ENCODE measurements around the gene ANKRD11.
"Not testable (repeated sequence)": the region's sequence is repeated elsewhere in the genome, so short reads cannot be mapped to it uniquely, and the experiment has no call there.

ANKRD11 gene

GRCh38 chr16:89392881-89393737, 97.3 kb downstream of the ANKRD11 start:
- peak overlapping the region in 1 of 2 experiments; percentile 48 for H3K23ac ChIP-seq (ENCODE audit: low read length in 2 of 2)
- H3K9ac ChIP-seq (ENCODE audit: low read length): no peak overlapping the region
- no peak overlapping the region for H2AFZ ChIP-seq (ENCODE audit: low read depth, low read length)
- WGBS: 91% methylated on average over 16 of the region's 17 CpGs
- no peaks in the 10 kb centered on the region for H3K9me3 ChIP-seq (ENCODE audit: control insufficient read depth, low read length)
- H2BK12ac ChIP-seq (ENCODE audit: low read length in 2 of 2): no peak overlapping the region
- H2BK120ac ChIP-seq (ENCODE audit: low read depth, low read length): no peak overlapping the region
- no peak overlapping the region for H2BK15ac ChIP-seq (ENCODE audit: low read depth, poor library complexity, severe bottlenecking)
- H2BK5ac ChIP-seq (ENCODE audit: low read depth, low read length, poor library complexity, severe bottlenecking): no peak overlapping the region
- H3K4me1 ChIP-seq (ENCODE audit: control insufficient read depth, insufficient read depth, low read depth, low read length): peaks cover 25% of the 10 kb centered on the region
- H3K14ac ChIP-seq (ENCODE audit: low read length in 2 of 2): no peak overlapping the region
- H3K27ac ChIP-seq (ENCODE audit: low read length, poor library complexity, severe bottlenecking): no peak overlapping the region
- peaks cover 13% of the 10 kb centered on the region in 2 experiments for H3K36me3 ChIP-seq (ENCODE audit: control insufficient read depth in 1 of 2, insufficient read depth in 2 of 2, low read depth in 1 of 2, low read length in 2 of 2)
- H3K18ac ChIP-seq (ENCODE audit: low read depth in 1 of 2, low read length in 2 of 2): no peak overlapping the region
- H4K8ac ChIP-seq (ENCODE audit: low read length): no peak overlapping the region
- no peak overlapping the region for H3K4me2 ChIP-seq (ENCODE audit: low read length, poor library complexity, severe bottlenecking)
- no peak overlapping the region for H3K4ac ChIP-seq (ENCODE audit: low read depth in 1 of 2, low read length in 2 of 2)
- H2AK5ac ChIP-seq (ENCODE audit: low read length, severe bottlenecking): no peak overlapping the region
- no peak for DNase-seq
- H3K79me1 ChIP-seq (replicated peaks; ENCODE audit: low read length, poor library complexity, severe bottlenecking): peaks cover 13% of the 10 kb centered on the region
- no peaks in the 10 kb centered on the region for H3K27me3 ChIP-seq (ENCODE audit: control insufficient read depth in 1 of 2, insufficient read depth in 1 of 2, low read length in 2 of 2)
- H3K4me3 ChIP-seq (ENCODE audit: insufficient read depth in 1 of 2, low read depth in 1 of 2, low read length in 2 of 2): no peak overlapping the region
- H4K91ac ChIP-seq (ENCODE audit: low read length): no peak overlapping the region

GRCh38 chr16:89390224-89390583, 100.2 kb downstream of the ANKRD11 start:
- H3K79me1 ChIP-seq (replicated peaks; ENCODE audit: low read length, poor library complexity, severe bottlenecking): peaks cover 12% of the 10 kb centered on the region
- not testable (repeated sequence) for H3K14ac ChIP-seq (ENCODE audit: low read length in 2 of 2); H2BK12ac ChIP-seq (ENCODE audit: low read length in 2 of 2)

DNA sequence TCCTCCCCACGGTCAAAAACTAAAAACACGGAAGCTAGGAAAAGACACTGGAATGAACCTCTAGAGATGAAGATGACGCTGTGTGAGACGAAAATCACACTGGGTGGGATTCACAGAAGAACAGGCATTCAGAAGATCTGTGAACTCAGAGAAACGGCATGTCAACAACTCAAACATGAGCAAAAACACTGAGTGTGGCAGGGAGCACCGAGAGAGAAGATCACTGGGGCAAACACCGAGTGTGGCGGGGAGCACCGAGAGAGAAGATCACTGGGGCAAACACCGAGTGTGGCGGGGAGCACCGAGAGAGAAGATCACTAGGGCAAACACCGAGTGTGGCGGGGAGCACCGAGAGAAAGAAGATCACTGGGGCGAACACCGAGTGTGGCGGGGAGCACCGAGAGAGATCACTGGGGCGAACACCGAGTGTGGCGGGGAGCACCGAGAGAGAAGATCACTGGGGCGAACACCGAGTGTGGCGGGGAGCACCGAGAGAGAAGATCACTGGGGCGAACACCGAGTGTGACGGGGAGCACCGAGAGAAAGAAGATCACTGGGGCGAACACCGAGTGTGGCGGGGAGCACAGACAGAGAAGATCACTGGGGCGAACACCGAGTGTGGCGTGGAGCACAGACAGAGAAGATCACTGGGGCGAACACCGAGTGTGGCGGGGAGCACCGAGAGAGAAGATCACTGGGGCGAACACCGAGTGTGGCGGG, 100.7 kb downstream of the ANKRD11 start:
- not testable (repeated sequence) for H3K18ac ChIP-seq (ENCODE audit: low read depth in 1 of 2, low read length in 2 of 2); H3K27me3 ChIP-seq (ENCODE audit: control insufficient read depth in 1 of 2, insufficient read depth in 1 of 2, low read length in 2 of 2); H3K4ac ChIP-seq (ENCODE audit: low read depth in 1 of 2, low read length in 2 of 2); H2BK5ac ChIP-seq (ENCODE audit: low read depth, low read length, poor library complexity, severe bottlenecking); DNase-seq; H3K14ac ChIP-seq (ENCODE audit: low read length in 2 of 2); H3K27ac ChIP-seq (ENCODE audit: low read length, poor library complexity, severe bottlenecking); H3K4me3 ChIP-seq (ENCODE audit: insufficient read depth in 1 of 2, low read depth in 1 of 2, low read length in 2 of 2); H3K23ac ChIP-seq (ENCODE audit: low read length in 2 of 2); H2BK12ac ChIP-seq (ENCODE audit: low read length in 2 of 2); H3K9me3 ChIP-seq (ENCODE audit: control insufficient read depth, low read length); H3K4me2 ChIP-seq (ENCODE audit: low read length, poor library complexity, severe bottlenecking); H4K91ac ChIP-seq (ENCODE audit: low read length); H2AK5ac ChIP-seq (ENCODE audit: low read length, severe bottlenecking); H3K9ac ChIP-seq (ENCODE audit: low read length); H4K8ac ChIP-seq (ENCODE audit: low read length); H2BK120ac ChIP-seq (ENCODE audit: low read depth, low read length); H2BK15ac ChIP-seq (ENCODE audit: low read depth, poor library complexity, severe bottlenecking); H2AFZ ChIP-seq (ENCODE audit: low read depth, low read length)
- Histone ChIP-seq H3K79me1 (replicated peaks; ENCODE audit: low read length, poor library complexity, severe bottlenecking) (peaks cover 12% of the 10 kb centered on the region), H3K36me3 (ENCODE audit: control insufficient read depth in 1 of 2, insufficient read depth in 2 of 2, low read depth in 1 of 2, low read length in 2 of 2) (peaks cover 2 to 10% of the 10 kb centered on the region in 2 experiments), H3K4me1 (ENCODE audit: control insufficient read depth, insufficient read depth, low read depth, low read length) (peaks cover 22% of the 10 kb centered on the region)
- WGBS: 98% methylated on average over 40 of the region's 44 CpGs

More at GRCh38 chr16:89390224-89390583, 100.2 kb downstream of the ANKRD11 start:
- H2BK15ac ChIP-seq (ENCODE audit: low read depth, poor library complexity, severe bottlenecking); DNase-seq; H3K9me3 ChIP-seq (ENCODE audit: control insufficient read depth, low read length); H3K27ac ChIP-seq (ENCODE audit: low read length, poor library complexity, severe bottlenecking); H3K4ac ChIP-seq (ENCODE audit: low read depth in 1 of 2, low read length in 2 of 2); H3K4me3 ChIP-seq (ENCODE audit: insufficient read depth in 1 of 2, low read depth in 1 of 2, low read length in 2 of 2); H3K18ac ChIP-seq (ENCODE audit: low read depth in 1 of 2, low read length in 2 of 2); H2AK5ac ChIP-seq (ENCODE audit: low read length, severe bottlenecking); H2BK120ac ChIP-seq (ENCODE audit: low read depth, low read length); H3K4me2 ChIP-seq (ENCODE audit: low read length, poor library complexity, severe bottlenecking); H3K9ac ChIP-seq (ENCODE audit: low read length); H4K8ac ChIP-seq (ENCODE audit: low read length); H3K23ac ChIP-seq (ENCODE audit: low read length in 2 of 2); H4K91ac ChIP-seq (ENCODE audit: low read length); H3K27me3 ChIP-seq (ENCODE audit: control insufficient read depth in 1 of 2, insufficient read depth in 1 of 2, low read length in 2 of 2); H2AFZ ChIP-seq (ENCODE audit: low read depth, low read length); H2BK5ac ChIP-seq (ENCODE audit: low read depth, low read length, poor library complexity, severe bottlenecking): not testable (repeated sequence)
- Histone ChIP-seq H3K36me3 (ENCODE audit: control insufficient read depth in 1 of 2, insufficient read depth in 2 of 2, low read depth in 1 of 2, low read length in 2 of 2) (peaks cover 2 to 10% of the 10 kb centered on the region in 2 experiments), H3K4me1 (ENCODE audit: control insufficient read depth, insufficient read depth, low read depth, low read length) (peaks cover 22% of the 10 kb centered on the region)
- over 99% methylated on average over 10 of the region's 15 CpGs for WGBS

- H2BK15ac ChIP-seq (ENCODE audit: low read depth, poor library complexity, severe bottlenecking): no peak overlapping the region
- DNase-seq: no peak
- H2BK5ac ChIP-seq (ENCODE audit: low read depth, low read length, poor library complexity, severe bottlenecking): no peak overlapping the region
- H2AFZ ChIP-seq (ENCODE audit: low read depth, low read length): no peak overlapping the region
- H3K27me3 ChIP-seq (ENCODE audit: control insufficient read depth in 1 of 2, insufficient read depth in 1 of 2, low read length in 2 of 2): no peaks in the 10 kb centered on the region
- H3K27ac ChIP-seq (ENCODE audit: low read length, poor library complexity, severe bottlenecking): no peak overlapping the region
- H2BK120ac ChIP-seq (ENCODE audit: low read depth, low read length): no peak overlapping the region
- H3K14ac ChIP-seq (ENCODE audit: low read length in 2 of 2): no peak overlapping the region
- peaks cover 10% of the 10 kb centered on the region for H3K79me1 ChIP-seq (replicated peaks; ENCODE audit: low read length, poor library complexity, severe bottlenecking)
- no peak overlapping the region for H4K8ac ChIP-seq (ENCODE audit: low read length)
- no peak overlapping the region for H4K91ac ChIP-seq (ENCODE audit: low read length)
- no peak overlapping the region for H2AK5ac ChIP-seq (ENCODE audit: low read length, severe bottlenecking)
- WGBS: 98% methylated on average over 9 of the region's 9 CpGs
- H3K9ac ChIP-seq (ENCODE audit: low read length): no peak overlapping the region
- H3K18ac ChIP-seq (ENCODE audit: low read depth in 1 of 2, low read length in 2 of 2): no peak overlapping the region
- peaks cover 19% of the 10 kb centered on the region for H3K4me1 ChIP-seq (ENCODE audit: control insufficient read depth, insufficient read depth, low read depth, low read length)
- H3K4ac ChIP-seq (ENCODE audit: low read depth in 1 of 2, low read length in 2 of 2): no peak overlapping the region
- H3K23ac ChIP-seq (ENCODE audit: low read length in 2 of 2): no peak overlapping the region
- H3K36me3 ChIP-seq (ENCODE audit: control insufficient read depth in 1 of 2, insufficient read depth in 2 of 2, low read depth in 1 of 2, low read length in 2 of 2): peaks cover 2 to 11% of the 10 kb centered on the region in 2 experiments
- H2BK12ac ChIP-seq (ENCODE audit: low read length in 2 of 2): no peak overlapping the region
- no peaks in the 10 kb centered on the region for H3K9me3 ChIP-seq (ENCODE audit: control insufficient read depth, low read length)
- no peak overlapping the region for H3K4me2 ChIP-seq (ENCODE audit: low read length, poor library complexity, severe bottlenecking)
- no peak overlapping the region for H3K4me3 ChIP-seq (ENCODE audit: insufficient read depth in 1 of 2, low read depth in 1 of 2, low read length in 2 of 2)
Observed at GRCh38 chr16:89388536-89388935, 101.8 kb downstream of the ANKRD11 start.

Measured in mesenchymal stem cell (in vitro differentiated cells and primary cell).